ENCODE measurements around the gene TAF13. TPM values are rescaled to one million over a fixed set of nuclear protein-coding genes. Genes with fewer than 3 reads are reported as not detected.

TAF13 gene
- total and polyA plus RNA-seq, 4 donors: 22.2 to 39.4 (median 34.3) TPM

GRCh38 chr1:109111386-109112055, 35.7 kb upstream of the TAF13 start:
- ATAC-seq (ENCODE audit: insufficient read depth, low FRiP score) (no peak), DNase-seq (no peak)
- H3K36me3 ChIP-seq (ENCODE audit: control insufficient read depth in 4 of 4, insufficient read depth in 4 of 4, low read length in 4 of 4): no peaks in the 10 kb centered on the region
- no peak overlapping the region for H3K9ac ChIP-seq (ENCODE audit: insufficient read depth in 1 of 2, low read length in 2 of 2)
- peaks cover 0 to 21% (median 2%) of the 10 kb centered on the region in 5 donors for H3K4me1 ChIP-seq (ENCODE audit: control insufficient read depth in 5 of 5, insufficient read depth in 5 of 5, low read length in 5 of 5)
- no peak overlapping the region for H3K27ac ChIP-seq (ENCODE audit: low read depth in 1 of 2, low read length in 1 of 2)
- H3K9me3 ChIP-seq (ENCODE audit: control insufficient read depth in 4 of 4, insufficient read depth in 3 of 4, low read length in 3 of 4): no peaks in the 10 kb centered on the region
- no peak overlapping the region for H3K4me3 ChIP-seq
- no peak for TF ChIP-seq CTCF (IDR thresholded peaks at IDR 0.05; ENCODE audit: control extremely low read depth, extremely low read depth)
- H3K27me3 ChIP-seq (ENCODE audit: control insufficient read depth in 3 of 3, insufficient read depth in 3 of 3, low read length in 2 of 3): peaks cover 0 to 34% (median 28%) of the 10 kb centered on the region in 3 donors
- 55 to 62% methylated on average over 5 of the region's 5 CpGs for WGBS, 2 donors

DNA sequence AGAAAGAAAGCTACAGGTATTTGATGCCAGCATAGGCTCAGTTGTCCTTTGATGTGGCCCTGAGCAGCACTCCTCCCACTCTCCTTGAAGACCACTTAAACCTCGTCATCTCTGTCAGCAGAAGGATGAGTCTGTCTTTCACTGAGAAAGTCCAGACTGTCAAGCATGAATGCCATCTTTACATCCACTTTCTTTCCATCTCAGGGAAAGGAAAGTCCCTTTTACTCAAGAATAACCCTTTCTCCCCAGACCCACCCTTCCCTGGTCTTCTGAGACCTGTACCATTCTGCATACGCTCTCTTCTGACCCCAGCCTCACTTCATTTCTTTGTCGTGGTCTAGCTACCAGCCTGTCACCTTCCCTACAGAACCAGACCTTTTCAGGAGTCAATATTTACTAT, 34.1 kb upstream of the TAF13 start:
- ATAC-seq (ENCODE audit: insufficient read depth, low FRiP score) (no peak), DNase-seq (no peak)
- Histone ChIP-seq H3K27ac (ENCODE audit: low read depth in 1 of 2, low read length in 1 of 2) (no peak overlapping the region), H3K36me3 (ENCODE audit: control insufficient read depth in 4 of 4, insufficient read depth in 4 of 4, low read length in 4 of 4) (no peaks in the 10 kb centered on the region), H3K4me1 (ENCODE audit: control insufficient read depth in 5 of 5, insufficient read depth in 5 of 5, low read length in 5 of 5) (peaks cover 0 to 21% (median 2%) of the 10 kb centered on the region in 5 donors), H3K9ac (ENCODE audit: insufficient read depth in 1 of 2, low read length in 2 of 2) (no peak overlapping the region), H3K4me3 (no peak overlapping the region), H3K27me3 (ENCODE audit: control insufficient read depth in 3 of 3, insufficient read depth in 3 of 3, low read length in 2 of 3) (peaks cover 0 to 31% (median 22%) of the 10 kb centered on the region in 3 donors), H3K9me3 (ENCODE audit: control insufficient read depth in 4 of 4, insufficient read depth in 3 of 4, low read length in 3 of 4) (no peaks in the 10 kb centered on the region)
- WGBS, 2 donors: 61 to 82% methylated on average over 3 of the region's 3 CpGs
- TF ChIP-seq CTCF (IDR thresholded peaks at IDR 0.05; ENCODE audit: control extremely low read depth, extremely low read depth): no peak

DNA sequence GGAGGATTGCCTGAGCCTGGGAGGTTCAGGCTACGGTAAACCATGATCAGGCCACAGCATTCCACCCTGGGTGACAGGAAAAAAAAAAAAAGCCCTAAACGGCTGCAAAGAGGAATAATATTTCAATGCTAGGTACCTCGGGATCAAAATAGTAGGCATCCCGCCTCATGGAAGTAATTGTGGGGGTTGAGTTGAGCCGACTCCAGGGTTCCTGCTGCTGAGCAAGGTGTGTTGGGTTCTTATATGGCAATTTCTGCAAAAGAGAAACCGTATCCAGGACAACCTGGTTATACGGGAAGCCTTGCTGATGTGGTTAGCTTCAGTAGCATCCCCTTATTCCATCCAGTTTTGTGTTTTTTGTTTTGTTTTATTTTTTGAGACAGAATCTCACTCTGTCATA, 32.0 kb upstream of the TAF13 start:
- no peak overlapping the region for H3K27ac ChIP-seq (ENCODE audit: low read depth in 1 of 2, low read length in 1 of 2)
- H3K4me1 ChIP-seq (ENCODE audit: control insufficient read depth in 5 of 5, insufficient read depth in 5 of 5, low read length in 5 of 5): peaks cover 0 to 7% (median 2%) of the 10 kb centered on the region in 5 donors
- ATAC-seq (ENCODE audit: insufficient read depth, low FRiP score) (no peak), DNase-seq (no peak)
- H3K9ac ChIP-seq (ENCODE audit: insufficient read depth in 1 of 2, low read length in 2 of 2): no peak overlapping the region
- no peaks in the 10 kb centered on the region for H3K36me3 ChIP-seq (ENCODE audit: control insufficient read depth in 4 of 4, insufficient read depth in 4 of 4, low read length in 4 of 4)
- no peaks in the 10 kb centered on the region for H3K9me3 ChIP-seq (ENCODE audit: control insufficient read depth in 4 of 4, insufficient read depth in 3 of 4, low read length in 3 of 4)
- H3K27me3 ChIP-seq (ENCODE audit: control insufficient read depth in 3 of 3, insufficient read depth in 3 of 3, low read length in 2 of 3): peaks cover 0 to 11% (median 8%) of the 10 kb centered on the region in 3 donors
- no peak for TF ChIP-seq CTCF (IDR thresholded peaks at IDR 0.05; ENCODE audit: control extremely low read depth, extremely low read depth)
- WGBS, 2 donors: 85% methylated on average over 7 of the region's 7 CpGs
- H3K4me3 ChIP-seq: no peak overlapping the region

DNA sequence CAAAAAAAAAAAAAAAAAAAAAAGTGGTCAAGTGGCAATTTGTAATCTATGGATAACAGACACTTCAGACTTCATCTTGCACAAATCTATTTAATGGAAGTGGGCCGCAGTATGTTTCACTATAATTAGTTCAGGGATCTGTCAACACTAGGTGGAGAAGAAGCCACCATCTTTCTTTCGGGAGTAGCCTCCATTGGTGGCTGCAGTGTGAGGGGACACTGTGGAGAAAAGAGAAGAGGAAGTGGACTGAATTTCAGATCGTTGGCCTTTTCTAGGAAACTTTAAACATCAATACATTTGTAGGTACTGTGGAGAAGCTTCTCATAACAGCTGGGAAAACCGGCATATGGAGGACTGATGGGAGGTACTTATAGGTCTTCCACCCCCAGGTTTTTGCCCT, 30.1 kb upstream of the TAF13 start:
- no peaks in the 10 kb centered on the region for H3K9me3 ChIP-seq (ENCODE audit: control insufficient read depth in 4 of 4, insufficient read depth in 3 of 4, low read length in 3 of 4)
- H3K36me3 ChIP-seq (ENCODE audit: control insufficient read depth in 4 of 4, insufficient read depth in 4 of 4, low read length in 4 of 4): no peaks in the 10 kb centered on the region
- no peak overlapping the region for H3K27ac ChIP-seq (ENCODE audit: low read depth in 1 of 2, low read length in 1 of 2)
- no peak overlapping the region for H3K4me3 ChIP-seq
- H3K27me3 ChIP-seq (ENCODE audit: control insufficient read depth in 3 of 3, insufficient read depth in 3 of 3, low read length in 2 of 3): peaks cover 0 to 4% (median 0%) of the 10 kb centered on the region in 3 donors
- no peak for TF ChIP-seq CTCF (IDR thresholded peaks at IDR 0.05; ENCODE audit: control extremely low read depth, extremely low read depth)
- no peak for ATAC-seq (ENCODE audit: insufficient read depth, low FRiP score)
- 72 to 80% methylated on average over 4 of the region's 4 CpGs for WGBS, 2 donors
- no peak overlapping the region for H3K9ac ChIP-seq (ENCODE audit: insufficient read depth in 1 of 2, low read length in 2 of 2)
- H3K4me1 ChIP-seq (ENCODE audit: control insufficient read depth in 5 of 5, insufficient read depth in 5 of 5, low read length in 5 of 5): no peaks in the 10 kb centered on the region
- no peak for DNase-seq
